Measurements from ENCODE around the gene ENO4.

- TF ChIP-seq TAF1 (IDR thresholded peaks at IDR 0.05; ENCODE audit: low read depth) (no peak), EP300 (IDR thresholded peaks at IDR 0.05; ENCODE audit: borderline replicate concordance) (no peak), FOXM1 (IDR thresholded peaks at IDR 0.05; ENCODE audit: borderline replicate concordance, low read depth) (no peak), MAX (IDR thresholded peaks at IDR 0.05) (no peak), TEAD4 (IDR thresholded peaks at IDR 0.05) (no peak), USF1 (IDR thresholded peaks at IDR 0.05) (no peak), CEBPB (IDR thresholded peaks at IDR 0.05) (no peak), REST (IDR thresholded peaks at IDR 0.05; ENCODE audit: low read depth) (no peak), YY1 (IDR thresholded peaks at IDR 0.05; ENCODE audit: low read depth) (no peak), ZBTB7A (IDR thresholded peaks at IDR 0.05; ENCODE audit: low read depth) (no peak), EGR1 (IDR thresholded peaks at IDR 0.05) (no peak), RAD21 (IDR thresholded peaks at IDR 0.05; ENCODE audit: low read depth) (no peak)
These were observed 64.4 kb downstream of the ENO4 start for GRCh38 chr10:116913695-116914094.
